HPDE6-E6E7 (cell line): ENCODE measurements around the gene IFITM5.
"Not testable (repeated sequence)": the region's sequence is repeated elsewhere in the genome, so short reads cannot be mapped to it uniquely, and the experiment has no call there.

Experiments used
- DNase-seq: peaks from one replicate; pipeline ENCODE4 v3.0.0; 2011; ENCODE audit warnings: missing footprints; ENCODE audit errors: extremely low spot score

Gene IFITM5

DNA sequence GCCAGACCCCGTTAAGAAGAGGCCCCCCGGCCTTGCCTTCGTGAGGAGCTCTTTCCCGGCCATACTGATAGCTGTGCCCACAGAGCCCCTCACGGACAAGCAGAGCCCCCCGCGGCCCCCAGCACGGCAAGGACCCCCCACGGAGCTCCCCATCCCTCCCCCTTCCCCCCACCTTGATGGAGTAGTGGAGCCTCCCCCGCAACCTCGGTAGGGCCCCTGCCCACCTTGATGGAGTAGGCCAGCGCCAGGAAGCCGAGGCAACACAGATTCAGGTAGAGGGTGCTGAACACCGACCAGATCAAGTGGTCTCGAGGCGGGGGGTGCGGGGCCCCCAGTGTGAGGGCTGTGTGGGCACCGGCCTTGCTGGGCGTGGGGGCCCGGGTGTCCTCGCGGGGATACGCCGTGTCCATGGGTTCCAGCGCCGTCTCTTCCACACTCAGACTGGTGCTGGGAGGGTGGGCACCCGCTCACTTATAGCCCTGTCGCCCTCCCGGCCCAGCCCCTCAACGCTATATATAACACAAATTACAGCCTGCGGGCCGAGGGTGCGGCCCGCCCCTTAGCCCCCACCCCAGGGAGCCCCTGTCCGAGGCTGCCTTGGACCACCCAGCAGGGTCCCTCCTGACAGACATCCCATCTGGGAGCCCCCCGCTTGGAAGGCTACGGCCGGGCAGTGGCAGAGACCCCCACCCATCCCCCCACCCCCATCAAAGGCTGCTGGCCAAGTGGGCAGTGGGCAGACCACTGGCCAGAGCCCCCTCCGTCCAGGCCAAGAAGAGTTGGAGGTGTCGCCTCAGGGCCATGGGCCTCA, at the start of gene IFITM5:
TSS of gene IFITM5 (minus strand) at position 446 of the 811 bp plus-strand sequence. CDS start at position 410, 36 bp downstream.
- DNase-seq, result no peak

DNA sequence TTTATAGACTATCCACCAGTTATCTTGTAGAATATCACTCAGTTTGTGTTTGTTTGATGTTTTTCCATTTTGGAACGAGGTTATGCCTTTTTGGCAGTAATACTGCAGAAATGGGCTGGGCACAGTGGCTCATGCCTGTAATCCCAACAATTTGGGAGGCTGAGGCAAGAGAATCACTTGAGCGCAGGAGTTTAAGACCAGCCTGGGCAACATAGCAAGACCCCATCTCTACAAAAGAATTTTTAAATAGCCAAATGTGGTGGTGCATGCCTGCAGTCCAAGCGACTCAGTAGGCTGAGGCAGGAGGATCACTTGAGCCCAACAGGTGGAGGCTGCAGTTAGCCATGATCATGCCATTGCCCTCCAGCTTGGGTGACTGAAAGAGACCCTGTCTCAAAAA, 47.2 kb upstream of the IFITM5 start:
- no peak for DNase-seq

DNA sequence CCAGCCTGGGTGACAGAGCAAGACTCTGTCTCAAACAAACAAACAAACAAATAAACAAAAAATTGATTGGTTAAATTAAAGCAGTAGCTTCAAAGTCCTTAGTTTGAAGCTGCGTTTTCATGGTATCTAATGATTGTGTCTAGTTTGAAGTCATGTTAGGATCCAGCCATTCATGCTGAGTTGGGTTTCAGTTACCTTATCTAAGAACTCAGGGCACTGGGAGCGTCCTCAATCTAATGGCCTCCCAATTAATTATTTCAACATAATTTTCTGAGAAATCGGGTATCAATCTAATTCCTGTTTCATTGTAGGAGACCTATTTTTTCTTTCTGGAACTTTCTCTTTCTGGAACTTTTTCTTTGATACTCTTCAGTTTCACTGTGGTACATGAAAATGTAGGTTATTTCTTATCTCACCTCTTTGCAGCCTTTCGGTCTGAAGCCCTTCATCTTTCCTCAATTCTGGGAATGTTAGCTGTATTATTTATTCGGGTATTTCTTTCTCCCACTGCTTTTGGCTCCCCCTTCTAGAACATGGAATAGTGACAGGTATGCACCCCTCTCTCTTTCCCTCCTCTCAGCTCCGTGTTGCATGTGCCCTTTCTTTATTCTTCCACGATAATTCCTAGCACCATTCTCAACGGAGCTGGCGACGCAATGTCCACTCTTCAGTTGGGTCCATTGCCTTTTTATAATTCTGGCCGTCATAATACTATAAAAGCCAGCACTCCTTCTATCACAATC, 45.7 kb upstream of the IFITM5 start:
- DNase-seq, result no peak

DNA sequence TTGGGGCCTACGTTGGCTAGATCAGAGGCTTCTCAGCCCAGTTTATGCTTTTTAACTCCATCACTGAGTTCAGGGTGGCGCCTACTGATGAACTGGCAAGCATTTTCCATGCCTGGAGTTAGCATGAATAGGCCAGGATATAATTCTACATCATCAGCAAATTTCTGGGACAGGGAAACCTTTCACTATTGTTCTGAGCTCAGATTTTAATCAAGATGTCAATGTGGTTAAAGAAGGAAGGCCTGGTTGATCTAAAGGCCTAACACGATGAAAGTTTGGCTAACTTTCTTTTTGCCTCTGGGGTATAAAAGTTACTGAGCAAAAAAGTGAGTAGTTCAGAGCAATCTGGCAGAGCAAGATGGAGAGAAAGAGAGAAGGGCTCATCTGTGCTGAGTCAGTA, 43.0 kb upstream of the IFITM5 start:
- no peak for DNase-seq

DNA sequence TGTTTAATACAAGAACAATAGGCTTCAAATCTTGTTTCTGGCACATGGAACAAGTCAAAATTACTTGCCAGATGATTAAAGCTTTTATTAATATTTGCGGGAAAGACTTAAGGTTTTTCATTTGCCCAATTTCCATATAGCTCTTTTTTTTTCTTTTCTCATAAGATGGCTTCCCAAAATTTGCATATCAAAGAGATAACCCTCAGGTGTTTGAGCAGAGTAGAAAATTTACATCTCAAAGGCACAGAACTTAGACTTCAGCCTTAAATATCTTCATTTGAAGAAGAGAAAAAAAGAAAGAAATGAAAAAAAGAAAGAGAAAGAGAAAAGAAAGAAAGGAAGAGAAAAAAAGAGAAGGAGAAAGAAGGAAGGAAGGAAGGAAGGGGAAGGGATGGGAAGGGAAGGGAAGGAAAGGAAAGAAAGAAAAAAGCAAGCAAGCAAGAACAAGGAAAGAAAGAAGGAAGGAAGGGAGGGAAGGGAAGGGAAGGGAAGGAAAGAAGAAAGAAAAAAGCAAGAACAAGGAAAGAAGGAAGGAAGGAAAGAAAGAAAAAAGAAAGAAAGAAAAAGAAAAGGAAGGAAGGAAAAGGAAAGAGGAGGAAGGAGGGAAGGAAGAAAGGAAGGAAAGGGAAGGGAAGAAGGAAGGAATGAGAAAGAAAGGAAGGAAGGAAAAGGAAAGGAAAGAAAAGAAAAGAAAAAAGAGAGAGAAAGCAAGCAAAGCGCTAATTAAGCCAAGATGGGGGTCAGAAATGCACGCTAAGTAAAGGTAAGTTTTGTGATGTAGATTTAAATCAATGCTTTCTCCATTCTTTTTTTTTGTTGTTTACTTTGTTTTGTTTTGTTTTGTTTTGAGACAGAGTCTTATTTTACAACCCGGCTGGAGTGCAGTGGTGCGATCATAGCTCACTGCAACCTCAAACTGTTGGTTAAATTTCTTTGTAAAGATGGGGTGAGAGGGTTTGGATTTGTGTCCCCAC, 41.5 kb upstream of the IFITM5 start:
- DNase-seq, result no peak

DNA sequence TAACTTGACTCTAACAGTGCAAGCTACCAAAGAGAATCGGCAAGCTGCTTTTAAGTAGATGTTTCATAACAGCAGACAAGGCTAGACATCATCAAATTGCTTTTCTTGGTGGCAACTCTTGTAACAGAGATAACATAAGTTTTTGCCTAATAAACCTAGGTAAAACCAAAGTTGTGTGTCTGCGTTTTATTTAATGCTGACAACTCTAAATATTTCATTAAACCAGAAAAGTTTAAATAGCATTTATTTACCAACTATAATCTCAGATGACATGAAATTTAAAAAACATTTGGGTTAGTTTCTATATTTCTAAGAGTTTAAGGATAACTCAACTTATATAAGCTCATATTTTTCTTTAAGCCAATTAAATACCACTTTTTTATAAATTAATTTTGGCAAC, 40.6 kb upstream of the IFITM5 start:
- DNase-seq, result no peak

DNA sequence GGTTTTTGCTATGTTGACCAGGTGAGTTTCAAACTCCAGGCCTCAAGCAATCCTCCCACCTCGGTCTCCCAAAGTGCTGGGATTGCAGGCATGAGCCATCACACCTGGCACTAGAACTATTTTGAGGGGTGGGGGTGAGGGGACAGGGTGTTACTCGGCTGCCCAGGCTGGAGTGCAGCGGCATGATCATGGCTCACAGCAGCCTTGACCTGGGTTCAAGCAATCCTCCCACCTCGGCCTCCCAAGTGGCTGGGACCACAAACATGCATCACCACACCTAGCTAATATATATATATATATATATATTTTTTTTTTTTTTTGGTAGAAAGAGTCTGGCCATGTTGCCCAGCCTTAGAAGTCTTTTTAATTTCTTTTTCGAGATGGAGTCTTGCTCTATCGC, 38.4 kb upstream of the IFITM5 start:
- DNase-seq, result no peak

DNA sequence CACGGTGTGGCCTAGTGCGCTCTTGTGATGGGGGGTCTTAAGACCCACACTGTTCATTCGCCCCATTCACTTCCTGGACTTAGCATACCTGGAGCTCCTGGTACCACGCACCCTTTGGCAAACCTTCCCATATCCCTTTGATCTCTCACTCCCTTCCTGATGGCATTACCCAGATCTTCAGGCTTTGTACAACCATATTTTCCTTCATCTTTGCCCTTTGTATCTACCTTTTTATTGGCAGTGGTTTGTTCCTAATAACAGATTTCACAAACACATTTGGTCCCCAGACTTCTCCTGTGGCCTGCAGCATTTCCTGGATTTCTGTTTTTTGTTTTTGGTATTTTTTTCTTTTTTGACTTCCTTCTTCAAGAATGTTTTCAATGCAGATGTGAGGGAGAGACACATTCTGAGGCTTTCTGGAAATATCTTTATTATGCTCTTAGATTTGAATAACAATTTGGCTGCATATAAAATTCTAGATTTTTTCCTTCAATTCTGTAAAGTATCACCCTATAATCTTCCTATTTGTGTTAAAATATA, 37.4 kb upstream of the IFITM5 start:
- no peak for DNase-seq

DNA sequence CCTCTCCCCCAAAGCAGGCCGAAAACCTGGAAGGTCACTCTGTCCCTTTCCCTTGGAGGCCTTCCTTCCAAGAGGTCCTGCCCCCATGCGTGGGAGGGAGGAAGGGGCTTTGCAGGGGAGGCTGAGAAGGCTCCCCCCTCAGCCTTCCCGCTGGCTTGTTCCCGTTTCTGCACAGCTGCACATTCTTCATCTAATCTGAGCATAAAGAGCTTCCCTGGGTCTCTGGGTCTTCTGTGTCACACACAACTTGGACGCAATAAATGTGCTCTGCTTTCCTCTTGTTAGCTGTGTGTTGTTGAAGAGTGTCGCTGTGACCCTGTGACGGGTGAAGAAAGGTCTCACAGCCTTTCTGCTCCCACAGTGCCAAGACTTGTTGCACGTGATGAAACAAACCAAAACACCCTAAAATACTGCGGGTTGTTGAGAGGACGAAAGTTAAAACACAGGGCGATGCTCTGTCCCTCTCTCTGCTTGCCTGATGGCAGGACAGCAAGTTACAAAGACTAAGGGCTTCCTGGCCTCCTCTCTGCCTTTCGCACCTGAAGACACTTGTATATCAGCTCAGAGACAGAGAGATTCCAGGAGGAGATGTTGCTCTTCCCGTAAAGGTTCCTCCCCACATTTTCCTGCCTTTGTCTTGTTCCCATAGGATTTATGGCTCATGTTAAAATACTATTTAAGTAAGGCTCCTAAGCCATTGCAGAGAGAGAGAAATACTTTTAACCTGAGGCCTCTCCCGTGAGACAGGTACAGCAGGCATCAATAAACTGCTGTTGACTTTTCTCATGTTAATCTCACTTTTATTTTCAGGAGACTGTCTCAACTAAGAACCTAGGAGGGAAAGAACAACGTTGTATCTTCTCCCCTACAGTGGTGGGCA, 36.7 kb upstream of the IFITM5 start:
- no peak for DNase-seq

DNA sequence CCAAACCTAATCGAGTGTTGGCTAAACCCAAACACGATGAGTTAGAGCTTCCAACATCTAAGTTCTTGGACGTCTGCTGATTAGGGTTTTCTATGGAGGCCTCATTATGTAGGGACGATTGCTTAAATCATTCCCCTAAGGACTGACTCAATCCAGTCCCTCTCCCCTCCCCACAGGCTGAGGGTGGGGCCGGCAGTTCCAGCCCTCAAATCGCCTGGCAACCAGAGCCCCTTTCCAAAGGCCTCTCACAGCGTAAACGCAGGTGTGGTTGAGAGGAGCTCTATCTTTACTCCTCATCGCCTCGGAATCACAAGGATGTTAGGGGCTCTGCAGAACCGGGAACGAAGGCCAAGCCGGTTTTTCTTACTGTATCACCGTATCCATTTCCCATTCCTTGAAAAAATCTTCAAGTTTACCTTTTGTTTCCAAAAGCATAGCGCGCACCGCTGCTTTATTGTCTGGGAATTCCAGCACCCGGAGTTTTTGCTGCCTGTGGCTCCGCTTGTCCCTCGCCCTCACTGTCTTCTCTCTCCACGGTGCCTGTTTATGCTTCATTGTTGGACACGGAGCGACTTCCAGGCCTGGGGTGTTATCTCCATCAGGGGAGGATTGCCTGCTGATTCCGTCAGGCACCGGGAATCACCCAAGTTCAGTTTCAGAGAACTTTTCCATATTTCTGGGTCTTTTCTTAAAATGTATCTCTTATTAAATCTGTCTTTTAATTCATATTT, 35.1 kb upstream of the IFITM5 start:
- no peak for DNase-seq

DNA sequence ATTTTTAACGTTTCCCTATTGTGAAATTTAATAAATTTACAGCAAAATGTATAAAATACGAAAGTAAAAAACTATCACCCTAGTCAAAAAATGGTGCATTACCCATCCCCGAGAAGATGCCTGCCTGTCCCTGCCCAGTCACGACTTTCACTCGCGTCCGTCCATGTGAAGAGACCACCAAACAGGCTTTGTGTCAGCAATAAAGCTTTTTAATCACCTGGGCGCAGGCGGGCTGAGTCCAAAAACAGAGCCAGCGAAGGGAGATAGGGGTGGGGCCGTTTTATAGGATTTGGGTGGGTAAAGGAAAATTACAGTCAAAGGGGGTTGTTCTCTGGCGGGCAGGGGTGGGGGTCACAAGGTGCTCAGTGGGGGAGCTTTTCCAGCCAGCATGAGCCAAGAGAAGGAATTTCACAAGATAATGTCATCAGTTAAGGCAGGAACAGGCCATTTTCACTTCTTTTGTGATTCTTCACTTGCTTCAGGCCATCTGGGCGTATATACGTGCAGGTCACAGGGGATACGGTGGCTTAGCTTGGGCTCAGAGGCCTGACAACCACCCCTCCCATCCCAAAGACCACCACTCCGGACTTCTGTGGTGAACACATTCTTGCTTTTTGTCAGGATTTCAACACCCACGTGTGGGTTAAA, 34.4 kb upstream of the IFITM5 start:
- not testable (repeated sequence) for DNase-seq

DNA sequence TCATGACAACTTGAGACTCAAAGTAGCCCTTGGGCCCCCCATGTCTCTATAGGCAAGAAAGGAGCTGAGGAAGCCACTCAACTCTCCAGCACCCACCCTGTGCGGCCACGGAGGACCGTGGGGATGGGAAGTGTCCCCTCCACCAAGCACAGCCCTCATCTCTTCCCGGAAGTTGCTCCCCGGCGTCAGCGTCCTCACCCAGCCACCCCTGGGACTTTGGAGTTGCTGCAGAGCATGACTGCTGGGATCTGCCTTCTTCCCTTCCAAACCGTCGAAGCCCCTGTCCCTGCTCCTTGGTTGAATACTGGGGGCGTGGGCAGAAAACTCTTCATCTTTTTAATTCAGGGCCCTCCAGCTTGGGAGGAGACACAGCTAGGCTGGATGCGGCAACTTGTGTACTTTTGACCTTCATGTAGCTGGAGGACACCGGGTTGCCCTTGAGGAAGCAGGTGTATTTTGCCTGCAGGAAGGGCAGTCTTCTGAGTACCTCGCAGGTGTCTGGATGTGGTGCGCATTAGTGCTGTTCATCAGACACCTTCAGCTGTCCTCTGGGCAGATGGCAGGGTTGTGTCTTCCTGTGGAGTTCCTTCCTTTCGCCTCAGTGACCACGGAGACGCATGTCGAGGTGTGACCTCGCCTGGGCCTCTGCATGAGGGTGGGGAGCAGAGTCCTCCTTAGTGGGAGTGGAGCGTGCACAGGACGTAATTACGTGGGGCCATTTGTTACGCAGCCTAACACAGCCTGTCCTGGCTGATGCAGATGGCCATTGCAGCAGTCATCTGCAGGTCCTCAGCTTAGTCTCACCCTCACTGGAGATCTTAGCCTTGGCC, 33.5 kb upstream of the IFITM5 start:
- DNase-seq, result no peak

DNA sequence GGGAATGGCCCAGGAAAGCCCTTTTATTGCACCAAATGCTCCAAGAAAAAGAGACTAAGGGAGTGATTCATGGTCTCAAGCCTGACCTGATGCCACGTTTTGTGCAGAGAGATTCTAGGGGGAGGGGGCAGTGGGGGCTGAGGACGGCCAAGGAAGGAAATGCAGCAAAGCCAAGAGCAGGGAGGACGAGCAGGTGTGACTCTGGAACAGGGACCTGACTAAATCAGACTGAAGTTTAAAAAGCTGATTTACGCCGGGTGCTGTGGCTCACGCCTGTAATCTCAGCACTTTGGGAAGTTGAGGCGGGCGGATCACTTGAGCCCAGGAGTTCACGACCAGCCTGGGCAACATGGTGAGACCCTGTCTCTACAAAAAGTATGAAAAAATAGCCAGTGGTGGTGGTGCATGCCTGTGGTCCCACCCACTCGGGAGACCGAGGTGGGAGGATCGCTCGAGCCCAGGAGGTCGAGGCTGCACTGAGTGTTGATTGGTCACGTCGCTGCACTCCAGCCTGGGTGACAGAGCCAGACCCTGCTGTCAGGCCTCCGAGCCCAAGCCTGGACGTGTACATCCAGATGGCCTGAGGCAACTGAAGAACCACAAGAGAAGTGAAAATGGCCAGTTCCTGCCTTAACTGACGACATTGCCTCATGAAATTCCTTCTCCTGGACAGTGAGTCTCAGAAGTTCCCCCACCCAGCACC, 32.2 kb upstream of the IFITM5 start:
- no peak for DNase-seq

DNA sequence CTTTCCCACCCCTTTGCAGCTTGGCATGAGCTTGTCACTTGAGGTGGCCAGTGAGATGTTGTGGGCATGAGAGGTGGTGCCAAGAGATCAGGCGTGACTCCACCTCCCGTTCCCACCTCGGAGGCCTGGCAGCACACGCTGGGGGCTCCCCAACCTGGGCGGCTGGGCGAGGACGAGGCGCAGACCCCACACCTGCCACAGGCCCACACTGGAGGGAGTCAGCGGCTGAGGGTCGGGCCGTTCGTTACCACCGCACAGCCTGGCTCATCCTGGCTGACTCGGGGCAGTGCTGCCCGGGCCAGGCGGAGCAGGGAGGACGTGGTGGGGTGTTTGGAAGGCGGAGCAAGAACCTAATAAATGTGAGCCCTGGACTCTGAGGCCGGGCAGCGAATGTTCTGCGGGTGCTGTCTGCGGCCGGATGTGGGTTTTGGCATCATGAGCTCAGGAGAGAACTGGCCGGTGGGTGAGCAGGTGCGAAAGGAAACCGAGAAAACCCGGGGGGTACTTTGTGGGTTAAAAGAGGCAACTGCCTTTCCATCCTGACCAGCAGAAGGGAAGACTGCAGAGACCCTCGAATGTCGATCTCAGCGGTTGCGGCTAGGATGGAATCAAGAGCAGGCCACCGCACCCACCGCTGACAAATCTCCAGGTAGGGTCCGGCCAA, 31.5 kb upstream of the IFITM5 start:
- DNase-seq, result no peak

DNA sequence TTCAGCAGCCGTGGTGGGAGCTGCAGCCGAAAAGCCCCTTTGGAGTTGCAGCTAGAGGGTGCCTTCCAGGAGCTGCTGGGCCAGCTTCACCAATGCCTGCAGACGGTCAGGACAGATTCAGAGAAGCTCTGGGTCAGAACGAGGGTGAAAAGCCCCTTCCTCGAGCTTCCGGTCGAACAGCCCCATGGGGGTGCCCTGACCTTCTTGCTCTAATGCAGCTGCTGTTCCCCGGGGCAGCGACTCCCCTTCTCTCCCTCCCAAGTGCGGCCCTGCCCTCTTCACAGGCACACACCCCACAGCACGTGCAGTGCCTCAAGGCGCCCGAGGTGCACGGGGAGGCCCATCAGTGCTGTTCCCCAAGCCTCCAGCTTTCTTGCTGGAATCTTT, 31.0 kb upstream of the IFITM5 start:
- no peak for DNase-seq

DNA sequence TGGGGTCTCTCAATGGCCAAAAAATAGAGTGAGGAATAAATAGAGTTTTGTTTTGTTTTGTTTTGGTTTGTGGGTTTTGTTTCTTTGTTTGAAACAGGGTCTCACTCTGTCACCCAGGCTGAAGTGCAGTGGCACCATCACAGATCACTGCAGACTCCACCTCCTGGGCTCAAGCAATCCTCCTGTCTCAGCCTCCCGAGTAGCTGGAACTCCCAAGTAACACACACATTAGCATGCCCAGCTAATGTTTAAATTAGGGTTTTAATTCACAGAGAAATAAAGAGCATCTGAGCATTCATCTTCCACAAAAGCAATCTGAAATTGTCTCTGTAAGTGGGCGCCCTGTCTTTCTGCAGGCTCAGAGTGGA, 30.5 kb upstream of the IFITM5 start:
- no peak for DNase-seq

DNA sequence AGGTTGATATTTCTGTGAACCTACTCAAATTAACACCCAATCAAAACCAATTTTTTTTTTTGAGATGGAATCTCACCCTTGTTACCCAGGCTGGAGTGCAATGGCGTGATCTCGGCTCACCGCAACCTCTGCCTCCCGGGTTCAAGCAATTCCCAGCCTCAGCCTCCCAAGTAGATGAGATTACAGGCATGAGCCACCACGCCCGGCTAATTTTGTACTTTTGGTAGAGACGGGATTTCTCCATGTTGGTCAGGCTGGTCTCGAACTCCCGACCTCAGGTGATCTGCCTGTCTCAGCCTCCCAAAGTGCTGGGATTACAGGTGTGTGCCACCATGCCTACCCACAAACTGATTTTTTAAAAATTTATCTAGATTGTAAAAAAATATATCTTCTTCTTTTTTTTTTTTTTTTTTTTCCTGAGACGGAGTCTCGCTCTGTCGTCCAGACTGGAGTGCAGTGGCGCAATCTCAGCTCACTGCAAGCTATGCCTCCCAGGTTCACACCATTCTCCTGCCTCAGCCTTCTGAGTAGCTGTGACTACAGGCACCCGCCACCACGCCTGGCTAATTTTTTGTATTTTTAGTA, 29.3 kb upstream of the IFITM5 start:
- not testable (repeated sequence) for DNase-seq
